ENCODE data around the gene IFI27L1.

The IFI27L1 gene

GRCh38 chr14:94048691-94049624, 32.2 kb upstream of the IFI27L1 start:
- TF ChIP-seq CTCF (IDR thresholded peaks at IDR 0.05; ENCODE audit: control insufficient read depth, extremely low read depth, insufficient read depth), result no peak
- no peak overlapping the region for H3K4me3 ChIP-seq (ENCODE audit: low read depth, low read length)
- DNase-seq (ENCODE audit: low read depth), result no peak

- DNase-seq (ENCODE audit: low read depth), result no peak
- TF ChIP-seq CTCF (IDR thresholded peaks at IDR 0.05; ENCODE audit: control insufficient read depth, extremely low read depth, insufficient read depth), result no peak
Observed at GRCh38 chr14:94049625-94050023, 31.5 kb upstream of the IFI27L1 start.

GRCh38 chr14:94050231-94050880, 30.8 kb upstream of the IFI27L1 start:
- no peak overlapping the region for H3K4me3 ChIP-seq (ENCODE audit: low read depth, low read length)
- DNase-seq (ENCODE audit: low read depth), result no peak
- no peak for TF ChIP-seq CTCF (IDR thresholded peaks at IDR 0.05; ENCODE audit: control insufficient read depth, extremely low read depth, insufficient read depth)

More at GRCh38 chr14:94049625-94050023, 31.5 kb upstream of the IFI27L1 start:
- H3K4me3 ChIP-seq (ENCODE audit: low read depth, low read length), result no peak overlapping the region

GRCh38 chr14:94051115-94051514, 30.0 kb upstream of the IFI27L1 start:
- H3K4me3 ChIP-seq (ENCODE audit: low read depth, low read length), result no peak overlapping the region
- peak; percentile 63 for TF ChIP-seq CTCF (IDR thresholded peaks at IDR 0.05; ENCODE audit: control insufficient read depth, extremely low read depth, insufficient read depth)
- no peak for DNase-seq (ENCODE audit: low read depth)

DNA sequence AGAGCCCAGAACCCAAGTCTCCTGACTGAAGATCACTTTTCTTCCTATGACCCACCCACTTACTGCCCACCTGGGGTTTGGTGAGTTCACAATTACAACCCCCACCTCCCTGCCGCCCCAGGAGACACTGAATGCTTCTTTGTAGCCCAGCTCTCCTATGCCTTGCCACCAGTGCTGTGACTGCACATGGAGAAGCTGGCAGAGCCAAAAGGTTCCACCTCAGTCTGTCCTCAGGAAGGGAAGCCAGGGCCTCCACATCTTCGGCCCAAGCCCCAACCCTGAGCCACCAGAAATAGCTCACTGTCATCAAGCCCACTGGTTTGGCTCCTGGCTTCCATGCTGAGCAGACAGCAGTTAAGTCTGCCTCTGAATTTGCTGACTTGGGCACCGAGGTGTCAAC, 29.3 kb upstream of the IFI27L1 start:
- TF ChIP-seq CTCF (IDR thresholded peaks at IDR 0.05; ENCODE audit: control insufficient read depth, extremely low read depth, insufficient read depth), result no peak
- no peak for DNase-seq (ENCODE audit: low read depth)
- H3K4me3 ChIP-seq (ENCODE audit: low read depth, low read length), result no peak overlapping the region

- H3K4me3 ChIP-seq (ENCODE audit: low read depth, low read length), result no peak overlapping the region
- DNase-seq (ENCODE audit: low read depth), result no peak
- TF ChIP-seq CTCF (IDR thresholded peaks at IDR 0.05; ENCODE audit: control insufficient read depth, extremely low read depth, insufficient read depth), result no peak
Observed at GRCh38 chr14:94052199-94052598, 28.9 kb upstream of the IFI27L1 start.

Measured in LNCaP clone FGC (cell line).